ENCODE results near the gene IFNAR1.

The IFNAR1 gene

DNA sequence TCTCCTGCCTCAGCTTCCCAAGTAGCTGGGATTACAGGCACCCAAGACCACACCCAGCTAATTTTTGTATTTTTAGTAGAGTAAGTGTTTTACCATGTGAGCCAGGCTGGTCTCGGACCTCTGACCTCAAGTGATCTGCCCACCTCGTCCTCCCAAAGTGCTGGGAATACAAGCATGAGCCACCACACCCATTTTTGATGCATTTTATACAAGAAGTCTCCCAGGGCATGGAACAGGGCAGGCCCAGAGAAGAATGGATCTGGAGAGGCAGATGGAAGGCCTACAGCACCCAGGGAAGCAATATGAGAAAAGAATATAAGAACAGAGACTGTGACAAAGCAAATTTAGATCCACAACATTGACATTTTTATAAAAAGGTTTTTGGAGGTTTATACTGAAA, 18.8 kb upstream of the IFNAR1 start:
- no peak overlapping the region for H3K4me3 ChIP-seq (ENCODE audit: low read length)
- TF ChIP-seq, protein P1, sequence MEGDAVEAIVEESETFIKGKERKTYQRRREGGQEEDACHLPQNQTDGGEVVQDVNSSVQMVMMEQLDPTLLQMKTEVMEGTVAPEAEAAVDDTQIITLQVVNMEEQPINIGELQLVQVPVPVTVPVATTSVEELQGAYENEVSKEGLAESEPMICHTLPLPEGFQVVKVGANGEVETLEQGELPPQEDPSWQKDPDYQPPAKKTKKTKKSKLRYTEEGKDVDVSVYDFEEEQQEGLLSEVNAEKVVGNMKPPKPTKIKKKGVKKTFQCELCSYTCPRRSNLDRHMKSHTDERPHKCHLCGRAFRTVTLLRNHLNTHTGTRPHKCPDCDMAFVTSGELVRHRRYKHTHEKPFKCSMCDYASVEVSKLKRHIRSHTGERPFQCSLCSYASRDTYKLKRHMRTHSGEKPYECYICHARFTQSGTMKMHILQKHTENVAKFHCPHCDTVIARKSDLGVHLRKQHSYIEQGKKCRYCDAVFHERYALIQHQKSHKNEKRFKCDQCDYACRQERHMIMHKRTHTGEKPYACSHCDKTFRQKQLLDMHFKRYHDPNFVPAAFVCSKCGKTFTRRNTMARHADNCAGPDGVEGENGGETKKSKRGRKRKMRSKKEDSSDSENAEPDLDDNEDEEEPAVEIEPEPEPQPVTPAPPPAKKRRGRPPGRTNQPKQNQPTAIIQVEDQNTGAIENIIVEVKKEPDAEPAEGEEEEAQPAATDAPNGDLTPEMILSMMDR (conservative IDR thresholded peaks at IDR 0.05; ENCODE audit: low read length) = no peak
- no peak for DNase-seq (ENCODE audit: low read depth)

DNA sequence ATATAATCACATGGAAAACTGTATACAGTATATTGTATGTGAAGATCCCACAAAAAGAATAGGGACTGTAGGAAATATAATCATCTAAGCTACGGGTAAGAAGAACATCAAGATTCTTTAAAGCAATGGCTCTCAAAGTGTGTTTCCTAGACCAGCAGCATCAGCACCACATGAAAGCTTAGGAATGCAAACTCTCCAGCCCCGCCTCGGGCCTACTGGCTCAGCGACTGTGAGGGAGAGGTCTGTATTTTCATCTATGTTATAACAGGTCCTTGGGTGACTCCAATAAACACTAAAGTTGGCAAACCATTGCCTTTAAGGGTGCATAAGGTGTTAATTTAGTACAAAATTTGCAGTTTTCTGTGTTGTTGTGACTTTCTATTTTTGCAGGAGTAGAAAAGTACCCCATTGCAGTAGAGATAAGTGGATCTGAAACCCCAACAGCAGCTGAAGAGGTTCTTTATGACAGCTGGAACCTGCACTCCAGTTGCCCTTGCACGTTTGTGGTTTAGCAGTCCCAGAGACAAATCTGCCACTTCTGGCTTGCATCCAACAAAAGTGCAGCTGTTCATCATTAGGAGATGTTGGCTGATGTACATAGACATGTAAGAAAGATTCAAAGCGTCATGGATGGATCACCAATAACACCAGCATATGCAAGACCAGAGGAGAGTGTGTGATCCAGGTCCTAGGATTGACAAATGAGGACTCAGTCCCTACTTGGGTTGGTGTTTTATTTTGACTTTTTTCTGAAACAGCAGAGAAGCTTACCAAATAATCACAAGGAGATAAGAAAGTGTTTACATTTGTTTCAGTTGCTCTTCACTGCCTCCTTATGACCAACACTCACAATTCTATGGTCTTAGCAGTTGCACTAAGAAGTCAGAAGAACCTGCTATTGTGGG, 15.9 kb upstream of the IFNAR1 start:
- TF ChIP-seq, protein P1 (conservative IDR thresholded peaks at IDR 0.05; ENCODE audit: low read length) = no peak
- peak; percentile 72 for DNase-seq (ENCODE audit: low read depth)
- H3K4me3 ChIP-seq (ENCODE audit: low read length) = no peak overlapping the region

DNA sequence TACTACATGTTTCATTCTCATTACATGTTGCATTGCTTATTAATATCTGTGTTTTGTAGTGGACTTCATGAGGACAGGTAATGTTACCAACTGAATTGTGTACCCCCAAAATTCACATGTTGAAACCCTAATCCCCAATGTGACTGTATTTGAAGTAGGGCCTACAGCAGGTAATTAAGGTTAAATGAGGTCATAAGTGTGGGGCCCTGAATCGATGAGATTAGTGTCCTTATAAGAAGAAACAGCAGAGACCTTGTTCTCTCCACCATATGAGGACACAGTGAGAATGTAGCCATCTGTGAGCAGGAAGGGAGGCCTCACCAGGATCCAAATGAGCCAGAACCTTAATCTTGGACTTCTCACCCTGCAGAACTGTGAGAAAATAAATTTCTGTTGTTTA, 15.0 kb upstream of the IFNAR1 start:
- no peak overlapping the region for H3K4me3 ChIP-seq (ENCODE audit: low read length)
- no peak for DNase-seq (ENCODE audit: low read depth)
- TF ChIP-seq, protein P1 (conservative IDR thresholded peaks at IDR 0.05; ENCODE audit: low read length) = no peak

DNA sequence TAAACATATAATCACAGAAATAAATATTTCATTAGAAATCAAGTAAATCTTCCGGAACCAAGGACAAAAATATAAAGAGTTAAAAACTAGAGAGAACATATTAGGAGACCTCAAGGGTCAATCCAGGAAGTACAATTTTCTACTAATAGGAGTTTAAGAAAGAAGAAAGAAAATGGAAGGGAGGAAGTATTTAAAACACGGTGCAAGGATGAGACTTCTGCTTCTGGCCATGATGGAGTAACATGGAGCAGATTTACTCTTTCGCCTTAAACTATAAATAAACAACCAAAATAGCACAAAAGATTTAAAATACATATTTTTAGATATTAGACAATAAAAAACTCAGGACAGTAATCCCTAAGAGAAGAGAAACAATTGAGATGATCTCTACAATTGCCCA, 12.6 kb upstream of the IFNAR1 start:
- no peak for DNase-seq (ENCODE audit: low read depth)
- TF ChIP-seq, protein P1 (conservative IDR thresholded peaks at IDR 0.05; ENCODE audit: low read length) = no peak
- H3K4me3 ChIP-seq (ENCODE audit: low read length) = no peak overlapping the region

DNA sequence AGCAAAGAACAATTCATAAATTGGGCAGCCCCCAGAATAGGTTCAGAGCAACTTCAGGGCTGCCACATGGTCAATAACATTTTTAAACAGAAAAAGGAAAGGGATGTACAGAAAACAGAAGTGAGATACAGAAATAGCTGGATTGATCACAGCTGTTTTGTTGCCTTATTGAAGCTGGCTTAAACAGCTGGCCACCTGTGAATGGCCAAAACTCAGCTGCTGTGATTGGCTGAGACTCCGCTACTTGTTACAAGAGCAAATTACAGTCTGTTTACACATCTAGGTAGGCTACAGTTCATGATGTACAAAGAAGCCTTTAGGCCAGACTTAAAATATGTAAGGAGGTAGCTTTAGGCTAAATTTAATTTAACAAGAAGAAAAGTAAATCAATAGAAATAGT, 11.6 kb upstream of the IFNAR1 start:
- TF ChIP-seq, protein P1 (conservative IDR thresholded peaks at IDR 0.05; ENCODE audit: low read length) = no peak
- H3K4me3 ChIP-seq (ENCODE audit: low read length) = no peak overlapping the region
- no peak for DNase-seq (ENCODE audit: low read depth)

DNA sequence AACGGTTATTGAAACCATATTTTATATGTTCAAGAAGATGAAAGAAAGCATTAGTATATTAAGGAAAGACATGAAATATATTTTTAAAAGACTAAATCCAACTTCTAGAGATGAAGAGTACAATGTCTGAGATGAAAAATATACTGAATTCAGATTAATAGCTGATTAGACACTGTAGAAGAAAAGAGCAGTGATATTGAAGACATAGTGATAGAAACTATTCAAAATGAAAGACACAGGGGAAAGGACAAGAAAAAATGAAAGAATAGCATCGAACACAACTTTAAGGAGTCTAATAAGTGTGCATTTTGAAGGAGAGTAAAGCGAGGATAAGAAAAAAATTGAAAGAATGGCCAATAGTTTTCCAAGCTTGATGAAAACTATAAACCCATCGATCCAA, 11.2 kb upstream of the IFNAR1 start:
- TF ChIP-seq, protein P1 (conservative IDR thresholded peaks at IDR 0.05; ENCODE audit: low read length) = no peak
- H3K4me3 ChIP-seq (ENCODE audit: low read length) = no peak overlapping the region

DNA sequence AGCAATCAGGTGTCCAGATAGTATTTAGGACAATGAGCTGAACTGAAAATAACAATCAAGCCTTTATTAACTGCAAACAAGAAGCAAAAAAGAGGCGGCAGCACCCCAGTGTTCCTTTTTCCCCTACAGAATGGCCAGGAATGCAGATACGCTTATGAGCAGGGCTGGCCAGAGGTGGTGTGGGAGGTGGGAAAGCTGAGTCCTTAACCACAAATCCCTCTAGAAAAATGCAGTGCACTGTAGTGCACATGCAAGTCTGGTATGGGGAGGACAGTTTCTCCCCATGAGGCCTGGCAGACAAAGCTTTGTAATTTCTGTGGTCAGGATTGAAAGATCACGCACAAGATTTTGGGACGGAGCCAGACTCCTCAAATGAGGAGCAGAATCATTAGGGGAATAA, 10.7 kb upstream of the IFNAR1 start:
- DNase-seq (ENCODE audit: low read depth) = peak; percentile 85
- H3K4me3 ChIP-seq (ENCODE audit: low read length) = no peak overlapping the region
- TF ChIP-seq, protein P1 (conservative IDR thresholded peaks at IDR 0.05; ENCODE audit: low read length) = no peak

More for the DNA sequence above, 11.2 kb upstream of the IFNAR1 start:
- no peak for DNase-seq (ENCODE audit: low read depth)

Data from AG10803 (cell line).